Stimulated activated CD4-positive, alpha-beta T cell treated with anti-CD3 and anti-CD28 coated beads, Interleukin-15, amount 100 ng/mL, for 48 hours (primary cell): ENCODE data around the gene GALNT10.
"Not testable (repeated sequence)": the region's sequence is repeated elsewhere in the genome, so short reads cannot be mapped to it uniquely, and the experiment has no call there.

Experiments
- DNase-seq, 2 donors: peaks; one replicate each; pipeline ENCODE4 v3.0.0-alpha.2; 2020; ENCODE audit warnings: low read depth in 2 of 2

The GALNT10 gene

GRCh38 chr5:154190595-154191304 is at the start of gene GALNT10:
Gene GALNT10 (plus strand): TSS chr5:154190733. CDS start chr5:154190867, 134 bp downstream.
- peak in 1 of 2 donors; percentile 38 for DNase-seq

GRCh38 chr5:154141745-154142221 is 48.8 kb upstream of the GALNT10 start:
- no peak for DNase-seq

GRCh38 chr5:154143211-154143641 is 47.3 kb upstream of the GALNT10 start:
- DNase-seq, result no peak

- no peak for DNase-seq
Observed at GRCh38 chr5:154145268-154145667, 45.3 kb upstream of the GALNT10 start.

GRCh38 chr5:154146409-154146808 is 44.1 kb upstream of the GALNT10 start:
- no peak for DNase-seq

- no peak for DNase-seq
Observed at GRCh38 chr5:154147666-154148065, 42.9 kb upstream of the GALNT10 start.

GRCh38 chr5:154150471-154150870 is 40.1 kb upstream of the GALNT10 start:
- not testable (repeated sequence) for DNase-seq

GRCh38 chr5:154157483-154158378 is 32.8 kb upstream of the GALNT10 start:
- DNase-seq, result no peak

GRCh38 chr5:154158379-154158737 is 32.2 kb upstream of the GALNT10 start:
- DNase-seq, result no peak

- no peak for DNase-seq
Observed at GRCh38 chr5:154159343-154159742, 31.2 kb upstream of the GALNT10 start.

GRCh38 chr5:154162539-154163151 is 27.9 kb upstream of the GALNT10 start:
- no peak for DNase-seq

- DNase-seq, result no peak
Observed at GRCh38 chr5:154163327-154164248, 26.9 kb upstream of the GALNT10 start.

- no peak for DNase-seq
Observed at GRCh38 chr5:154164249-154164581, 26.3 kb upstream of the GALNT10 start.

- no peak for DNase-seq
Observed at GRCh38 chr5:154165886-154166285, 24.6 kb upstream of the GALNT10 start.

- no peak for DNase-seq
Observed at GRCh38 chr5:154166901-154167791, 23.4 kb upstream of the GALNT10 start.

GRCh38 chr5:154168395-154168794 is 22.1 kb upstream of the GALNT10 start:
- DNase-seq, result no peak

GRCh38 chr5:154172785-154173184 is 17.7 kb upstream of the GALNT10 start:
- DNase-seq, result no peak

- no peak for DNase-seq
Observed at GRCh38 chr5:154174091-154174490, 16.4 kb upstream of the GALNT10 start.

- no peak for DNase-seq
Observed at GRCh38 chr5:154176181-154176580, 14.4 kb upstream of the GALNT10 start.

GRCh38 chr5:154178661-154179060 is 11.9 kb upstream of the GALNT10 start:
- no peak for DNase-seq
